ENCODE data around the gene CHCHD6.

The CHCHD6 gene

DNA sequence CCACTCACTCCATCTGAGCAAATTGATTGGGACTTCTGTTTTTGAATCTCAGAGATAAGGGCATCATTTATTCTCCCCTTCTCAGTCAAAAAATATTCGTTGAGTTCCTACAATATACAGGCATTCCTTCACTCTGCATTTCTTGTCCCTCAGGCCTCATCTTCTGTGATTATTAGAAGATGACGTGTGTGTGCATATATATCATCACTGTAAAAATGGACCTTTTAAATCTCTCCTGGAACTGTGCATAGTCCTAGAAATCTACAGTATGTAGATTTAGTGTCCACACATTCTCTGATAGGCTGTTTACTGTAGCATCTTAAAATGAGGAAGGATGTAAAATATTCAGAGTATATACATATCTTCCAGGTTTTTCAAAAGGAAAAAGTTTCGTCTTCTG, 235.7 kb downstream of the CHCHD6 start:
- DNase-seq (ENCODE audit: low spot score) = no peak

DNA sequence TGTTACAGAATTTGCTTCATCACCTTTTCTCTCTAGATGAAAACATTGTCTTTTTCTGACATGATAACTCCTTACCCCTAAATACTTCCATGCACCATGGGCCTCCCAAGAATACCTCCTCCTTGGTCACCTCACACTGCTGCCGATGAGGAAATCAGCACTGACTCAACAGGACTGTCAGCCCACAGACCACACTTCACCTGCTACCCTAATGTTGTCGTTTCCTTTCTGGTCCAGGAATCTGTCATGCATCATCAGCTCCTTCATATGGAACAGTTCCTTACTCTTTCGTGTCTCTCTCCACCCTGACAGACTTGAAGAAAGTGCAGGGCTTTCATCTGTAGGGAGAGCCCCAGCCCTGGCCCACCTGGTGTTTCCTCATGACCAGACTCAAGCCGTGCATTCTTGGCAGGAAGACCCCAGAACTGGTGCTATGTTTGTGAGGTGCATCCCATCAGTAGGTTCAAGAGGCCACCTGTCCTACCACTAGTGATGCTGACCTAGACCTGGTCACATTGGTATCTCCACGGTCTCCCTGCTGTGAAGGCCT, 237.8 kb downstream of the CHCHD6 start:
- no peak for DNase-seq (ENCODE audit: low spot score)

DNA sequence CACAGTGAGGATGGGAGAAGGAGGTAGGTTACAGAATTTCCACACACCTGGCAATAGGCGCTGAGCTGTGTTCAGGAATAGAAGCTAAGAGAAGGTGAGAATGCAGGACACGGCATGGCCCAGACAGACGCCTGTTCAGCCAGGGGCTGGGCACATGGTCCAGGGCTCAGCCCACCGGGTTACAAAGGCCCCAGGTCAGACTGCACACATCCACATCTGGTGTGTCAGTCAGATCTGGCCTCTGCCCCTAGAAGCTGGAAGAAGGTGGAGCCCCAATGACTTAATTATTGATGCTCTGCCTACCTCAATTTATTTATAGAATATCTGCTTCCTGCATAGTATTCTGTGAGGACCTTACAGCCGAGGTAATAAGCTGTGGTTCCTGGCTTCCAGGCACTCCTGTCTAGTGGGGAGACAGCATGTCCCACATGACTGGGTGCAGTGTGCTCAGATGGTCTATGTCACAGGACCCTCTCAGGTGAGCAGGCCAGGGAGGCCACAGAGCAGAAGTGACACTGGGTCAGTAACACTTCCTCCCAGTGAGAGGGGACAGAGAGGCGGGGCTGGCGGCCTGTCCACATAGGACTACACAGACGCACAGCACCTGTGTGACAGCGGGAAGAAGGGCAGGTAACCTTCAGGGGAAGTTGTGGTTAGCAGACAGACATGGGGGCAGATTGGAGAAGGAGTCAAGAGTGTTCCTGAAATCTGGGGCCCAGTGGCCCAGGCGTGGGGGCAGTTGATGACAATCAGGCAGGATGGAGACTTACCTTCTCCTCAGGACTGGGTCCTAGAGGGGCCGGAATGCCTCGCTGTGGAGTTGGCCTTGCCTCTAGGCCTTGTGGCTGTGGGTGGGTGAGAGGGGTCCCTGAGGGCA, 240.3 kb downstream of the CHCHD6 start:
- no peak for DNase-seq (ENCODE audit: low spot score)

DNA sequence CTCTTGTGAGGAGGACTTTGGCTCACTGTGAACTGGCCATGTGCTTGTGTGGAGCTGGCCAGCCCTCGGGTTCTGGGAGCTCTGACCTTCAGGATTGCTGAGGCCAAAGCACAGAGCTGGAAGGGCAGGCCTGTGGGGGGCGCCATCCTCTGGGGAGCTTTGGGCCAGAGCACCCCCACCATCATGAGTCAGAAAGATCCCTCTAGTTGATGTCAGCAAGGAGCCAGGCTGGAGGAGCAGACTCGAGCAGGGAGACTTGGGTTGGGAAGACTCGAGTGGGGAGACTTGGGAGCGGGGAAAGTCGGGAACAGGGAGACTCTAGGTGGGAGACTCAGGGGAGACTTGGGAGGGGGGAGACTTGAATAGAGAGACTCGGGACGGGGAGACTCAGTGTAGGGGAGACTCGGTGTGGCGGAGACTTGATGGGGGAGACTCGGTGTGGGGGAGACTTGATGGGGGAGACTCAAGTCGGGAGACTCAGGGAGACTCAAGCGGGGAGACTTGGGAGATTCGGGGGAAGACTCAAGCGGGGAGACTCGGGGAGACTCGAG, 241.2 kb downstream of the CHCHD6 start:
- no peak for DNase-seq (ENCODE audit: low spot score)

DNA sequence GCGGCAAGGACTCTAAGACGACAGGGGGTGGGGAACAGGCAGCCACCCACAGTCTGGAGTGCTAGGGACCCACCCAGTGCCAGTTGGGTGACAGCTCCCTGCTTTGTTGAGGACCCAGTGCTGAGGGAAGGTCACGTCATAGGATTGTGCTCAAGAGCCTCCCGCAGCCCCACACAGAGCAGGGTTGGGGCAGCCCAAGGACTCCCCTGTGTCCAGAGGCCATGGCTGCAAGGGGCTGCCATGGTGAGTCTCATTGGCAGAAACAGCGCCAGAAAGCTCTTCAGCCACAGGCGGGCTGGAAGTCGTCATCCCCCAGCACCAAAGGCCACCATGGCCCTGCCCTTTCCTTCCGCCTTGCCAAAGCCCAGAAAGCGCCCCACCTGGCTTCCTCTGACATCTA, 241.9 kb downstream of the CHCHD6 start:
- no peak for DNase-seq (ENCODE audit: low spot score)

DNA sequence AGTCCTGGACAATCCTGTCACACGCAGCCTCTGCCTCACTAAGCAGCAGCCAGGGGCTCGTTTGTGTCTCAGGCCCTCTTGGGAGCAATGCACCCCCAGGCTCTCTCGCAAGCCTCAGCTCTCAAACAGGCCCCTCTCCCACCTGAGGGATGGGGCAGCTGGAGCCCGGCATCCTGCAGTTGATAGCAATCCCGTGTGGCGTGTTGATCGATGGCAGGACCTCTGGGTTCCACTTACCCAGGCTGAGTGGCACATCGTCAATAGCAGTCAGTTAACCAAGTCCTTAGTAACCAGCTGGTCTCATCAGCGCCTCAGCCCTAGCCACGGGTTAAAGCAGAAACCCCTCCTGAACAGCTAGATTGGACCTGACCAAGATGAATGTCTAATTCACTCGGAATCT, 242.4 kb downstream of the CHCHD6 start:
- no peak for DNase-seq (ENCODE audit: low spot score)

DNA sequence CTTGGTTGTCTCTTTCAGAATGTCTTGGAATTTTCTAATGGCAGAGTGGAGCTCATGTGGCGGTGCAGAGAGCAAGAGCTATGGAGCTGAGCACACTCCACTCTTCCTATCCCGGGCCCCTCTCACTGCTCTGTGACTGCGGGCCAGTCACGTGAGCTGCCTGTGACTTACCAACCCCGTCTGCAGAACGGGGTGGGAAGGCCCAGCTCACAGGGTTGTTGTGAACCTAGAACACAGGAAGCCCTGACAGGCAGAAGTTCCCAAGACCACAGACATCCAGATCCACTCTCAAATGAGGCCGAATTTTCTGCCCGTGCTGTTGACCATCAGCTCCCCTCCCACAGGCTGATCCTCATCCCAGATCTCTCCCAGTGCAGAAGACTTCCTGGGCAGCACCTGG, 243.4 kb downstream of the CHCHD6 start:
- no peak for DNase-seq (ENCODE audit: low spot score)

DNA sequence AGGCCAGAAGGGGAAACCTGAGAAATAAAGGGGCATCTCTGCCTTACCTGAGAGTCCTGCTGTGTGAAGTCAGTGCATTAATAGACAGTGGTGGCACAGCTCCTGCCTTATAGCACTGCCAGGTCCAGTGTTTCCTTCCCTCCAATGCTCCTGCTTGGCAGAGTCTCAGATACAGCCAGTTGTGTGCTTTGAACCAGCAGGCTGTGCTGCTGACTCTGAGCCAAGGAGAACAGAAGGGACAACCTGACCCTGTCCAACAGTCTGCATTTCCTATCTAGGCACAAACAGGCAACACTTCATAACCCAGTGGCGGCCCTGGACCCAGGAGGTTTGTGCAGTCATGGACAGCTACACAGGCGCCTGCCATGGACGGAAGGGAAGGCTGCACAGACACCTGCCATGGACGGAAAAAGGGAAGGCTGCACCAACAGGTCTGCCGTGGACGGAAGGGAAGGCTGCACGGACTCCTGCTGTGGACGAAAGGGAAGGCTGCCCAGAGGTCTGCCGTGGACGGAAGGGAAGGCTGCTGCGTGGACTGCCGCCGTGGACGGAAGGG, 245.0 kb downstream of the CHCHD6 start:
- no peak for DNase-seq (ENCODE audit: low spot score)

DNA sequence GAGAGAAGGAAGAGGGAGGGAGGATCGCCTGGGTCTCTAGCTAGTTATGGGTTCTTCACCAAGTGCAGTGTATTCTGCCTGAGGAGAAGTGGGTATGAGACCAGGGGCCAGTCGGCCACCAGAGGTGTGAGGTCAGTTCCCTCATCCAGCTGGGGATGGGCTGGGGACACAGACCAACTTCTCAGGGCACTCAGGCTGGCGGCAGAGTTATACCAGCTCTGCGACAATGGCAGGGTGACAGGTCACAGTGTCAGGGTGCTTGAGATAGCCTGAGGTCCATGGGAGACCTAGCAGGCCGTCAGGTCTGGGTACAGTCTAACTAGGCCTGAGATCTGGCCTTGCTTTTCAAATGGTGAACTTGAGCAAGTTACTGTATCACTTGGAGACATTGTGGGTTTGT, 247.5 kb downstream of the CHCHD6 start:
- DNase-seq (ENCODE audit: low spot score) = no peak

DNA sequence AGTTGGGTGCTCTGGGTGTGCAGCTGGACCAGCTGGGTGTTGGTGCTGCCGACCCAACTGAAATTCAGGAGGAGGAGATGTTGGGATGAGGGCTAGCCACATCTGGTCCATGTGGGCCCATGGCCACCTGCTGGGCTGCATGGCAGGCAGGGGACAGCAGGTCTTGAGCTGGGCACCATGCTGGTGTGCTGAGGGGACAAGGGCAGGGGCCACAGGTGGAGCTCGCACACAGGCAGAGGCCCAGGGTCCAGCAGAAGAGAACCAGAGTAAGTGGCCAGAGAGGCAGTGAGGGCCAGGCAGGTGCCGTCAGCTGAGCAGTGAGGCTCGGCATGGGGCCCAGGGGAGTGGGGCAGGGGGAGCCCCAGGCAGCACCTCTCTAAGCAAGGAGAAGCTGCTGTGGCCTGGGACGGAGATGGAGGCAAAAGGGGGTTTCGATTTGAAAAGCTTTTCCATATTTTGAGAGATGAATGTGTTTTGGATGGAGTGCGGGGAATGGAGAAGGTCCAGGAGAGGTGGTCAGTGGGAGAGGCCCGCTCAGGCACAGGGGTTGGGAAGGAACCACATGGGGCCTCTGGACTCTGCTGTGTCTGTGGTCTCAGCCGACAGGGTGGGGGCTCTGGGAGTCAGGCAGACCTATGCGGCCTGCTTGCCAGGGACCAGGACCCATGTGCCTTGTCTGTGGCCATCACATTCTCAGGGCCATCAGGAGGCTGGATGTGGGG, 248.4 kb downstream of the CHCHD6 start:
- no peak for DNase-seq (ENCODE audit: low spot score)

DNA sequence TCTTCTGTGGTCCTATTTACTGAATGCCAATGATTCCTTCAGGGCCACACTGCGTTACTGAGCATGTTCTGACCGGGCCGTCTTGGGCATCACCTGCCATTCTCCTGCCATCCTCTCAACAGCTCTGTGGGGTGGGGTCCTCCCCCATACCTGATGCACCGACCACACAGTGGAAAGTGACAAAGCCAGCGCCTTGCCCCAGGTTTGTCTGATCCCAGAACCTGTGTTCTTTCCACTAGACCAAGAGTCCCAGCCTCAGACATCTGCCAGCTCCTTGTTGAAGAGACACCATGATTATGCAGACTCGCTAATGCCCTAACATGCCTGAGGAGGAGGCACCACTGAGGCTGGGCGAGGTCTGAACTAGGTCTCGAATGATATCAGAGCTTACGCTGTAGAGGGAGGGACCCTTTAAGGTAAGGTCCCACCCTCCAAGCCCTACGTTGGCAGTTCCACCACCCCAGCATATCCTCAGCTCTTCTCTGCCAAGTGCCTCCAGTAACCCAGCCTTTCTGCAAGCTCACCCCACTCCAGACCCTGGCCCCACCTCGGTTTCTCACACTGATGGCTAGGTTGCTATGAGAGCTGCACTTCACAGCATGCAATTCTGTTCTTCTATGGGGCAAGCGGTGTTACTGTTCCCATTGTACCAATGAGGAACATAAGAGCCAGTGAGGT, 249.1 kb downstream of the CHCHD6 start:
- no peak for DNase-seq (ENCODE audit: low spot score)

DNA sequence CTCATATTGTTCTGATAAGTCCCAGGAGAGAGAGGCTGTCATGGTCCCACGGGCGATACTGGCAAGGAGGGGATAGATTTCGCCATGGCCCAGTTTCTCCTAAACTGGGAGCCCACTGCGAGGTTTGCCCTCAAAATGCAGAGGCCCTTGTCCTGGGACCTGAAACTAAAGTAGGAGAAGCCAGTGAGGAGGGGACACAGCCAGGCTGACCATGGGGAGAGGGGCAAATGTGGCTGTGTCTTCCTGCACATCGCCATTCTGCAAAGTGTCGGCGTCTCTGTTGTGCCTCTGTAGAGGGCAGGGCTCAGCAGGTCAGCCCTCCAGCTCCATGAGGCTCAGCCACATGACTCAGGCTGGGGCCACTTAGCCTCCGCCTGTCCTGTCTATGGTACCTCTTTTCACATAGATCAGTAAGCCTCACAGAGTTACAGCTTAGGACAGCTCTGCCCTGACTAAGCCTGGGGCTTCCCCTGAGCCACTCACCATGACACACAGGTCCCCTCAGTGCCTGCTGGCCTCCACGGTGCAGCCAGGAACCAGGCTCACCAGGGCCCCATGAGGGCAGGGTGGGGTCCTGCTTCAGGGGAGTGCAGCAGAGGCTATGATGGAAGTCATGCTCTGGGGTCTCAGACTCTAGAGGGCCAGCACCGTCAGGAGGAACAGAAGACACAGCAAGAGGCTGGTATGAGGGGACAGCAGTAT, 250.3 kb downstream of the CHCHD6 start:
- DNase-seq (ENCODE audit: low spot score) = no peak

DNA sequence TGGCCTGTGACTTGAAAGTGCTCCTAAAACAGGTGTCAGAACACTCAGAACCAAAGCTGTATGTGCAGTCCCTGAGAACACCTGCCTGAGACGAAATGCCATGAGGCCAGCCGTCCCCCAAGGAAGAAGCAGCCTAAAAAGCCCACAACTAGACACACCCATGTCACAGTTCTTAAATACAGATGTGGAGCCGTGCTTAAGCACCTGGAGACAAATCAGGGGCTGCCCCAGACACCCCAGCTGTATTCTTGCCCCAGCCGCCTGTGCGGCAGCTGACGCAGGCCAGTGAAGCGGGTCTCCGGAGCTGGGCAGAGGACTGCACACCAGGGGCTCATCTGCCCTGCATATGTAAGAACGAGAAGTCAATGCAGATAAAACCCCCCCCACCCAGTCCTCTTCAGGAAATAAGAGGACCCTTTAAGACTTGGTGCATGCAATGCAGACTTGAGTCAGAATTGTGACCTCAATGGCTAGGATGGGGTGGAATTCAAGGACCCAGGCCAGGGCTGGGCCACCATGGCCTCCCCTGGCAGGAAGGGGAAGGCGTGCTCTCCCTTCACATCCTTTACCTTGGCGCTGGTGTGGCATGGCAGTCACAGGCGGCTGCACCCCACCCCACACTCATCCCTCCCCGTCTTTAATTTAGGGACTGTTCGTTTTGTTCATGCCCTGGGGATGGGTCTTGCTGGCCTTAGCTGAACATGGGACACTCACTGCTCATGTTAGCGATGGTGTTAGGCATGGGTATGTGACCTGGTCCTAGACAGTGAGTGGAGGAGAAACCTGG, 251.2 kb downstream of the CHCHD6 start:
- no peak for DNase-seq (ENCODE audit: low spot score)

DNA sequence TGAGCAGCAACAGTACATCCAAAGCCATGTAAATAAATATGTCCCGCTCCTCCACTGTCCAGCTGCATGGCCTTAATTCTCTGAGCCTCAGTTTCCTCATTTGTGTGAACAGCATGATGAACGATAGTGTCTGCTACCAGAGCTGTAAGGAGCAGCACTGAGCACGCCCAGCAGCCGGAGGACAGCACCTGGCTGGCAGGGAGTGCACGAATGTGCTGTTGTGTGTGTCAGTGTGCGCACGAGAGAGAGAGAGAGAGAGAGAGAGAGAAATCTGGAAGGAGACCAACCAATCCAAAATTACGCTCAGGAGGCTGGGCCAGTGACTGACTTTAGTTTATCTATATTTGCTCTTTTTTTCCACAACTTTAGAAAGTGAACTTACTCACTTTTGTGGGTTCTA, 252.3 kb downstream of the CHCHD6 start:
- no peak for DNase-seq (ENCODE audit: low spot score)

DNA sequence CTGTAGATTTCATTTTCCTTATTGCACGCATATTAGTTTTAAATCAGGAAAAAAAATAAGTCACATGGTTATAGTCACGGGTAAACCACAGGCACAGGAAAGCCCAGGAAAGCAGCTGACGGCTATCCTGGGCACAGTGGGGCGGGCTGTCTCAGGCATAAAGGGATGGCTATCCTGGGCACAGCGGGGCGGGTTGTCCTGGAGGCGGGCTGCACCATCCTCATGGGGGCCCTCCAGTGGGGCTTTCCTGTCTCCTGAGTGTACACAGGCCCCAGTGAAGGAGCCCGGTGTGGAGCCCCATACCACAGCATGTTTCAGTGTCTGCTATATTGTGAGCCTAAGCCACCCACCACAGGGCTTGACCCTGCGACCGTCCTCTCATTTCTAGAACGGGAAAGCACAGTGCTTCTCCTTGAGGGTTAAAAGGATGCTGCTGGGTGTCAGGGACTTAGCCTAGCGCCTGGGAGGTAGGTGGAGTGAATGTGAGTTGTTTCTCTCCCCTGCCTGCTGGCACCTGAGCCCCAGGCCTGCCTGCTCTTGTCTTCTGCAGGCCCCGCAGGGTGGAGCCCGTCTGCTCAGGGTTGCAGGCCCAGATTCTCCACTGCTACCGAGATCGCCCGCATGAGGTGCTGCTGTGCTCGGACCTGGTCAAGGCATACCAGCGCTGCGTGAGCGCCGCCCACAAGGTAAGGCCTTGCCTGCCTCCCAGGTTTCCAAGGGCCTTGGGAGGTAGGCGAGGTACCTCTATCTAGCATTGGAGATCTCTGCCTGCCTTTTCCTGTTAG, 253.0 kb downstream of the CHCHD6 start:
- no peak for DNase-seq (ENCODE audit: low spot score)

DNA sequence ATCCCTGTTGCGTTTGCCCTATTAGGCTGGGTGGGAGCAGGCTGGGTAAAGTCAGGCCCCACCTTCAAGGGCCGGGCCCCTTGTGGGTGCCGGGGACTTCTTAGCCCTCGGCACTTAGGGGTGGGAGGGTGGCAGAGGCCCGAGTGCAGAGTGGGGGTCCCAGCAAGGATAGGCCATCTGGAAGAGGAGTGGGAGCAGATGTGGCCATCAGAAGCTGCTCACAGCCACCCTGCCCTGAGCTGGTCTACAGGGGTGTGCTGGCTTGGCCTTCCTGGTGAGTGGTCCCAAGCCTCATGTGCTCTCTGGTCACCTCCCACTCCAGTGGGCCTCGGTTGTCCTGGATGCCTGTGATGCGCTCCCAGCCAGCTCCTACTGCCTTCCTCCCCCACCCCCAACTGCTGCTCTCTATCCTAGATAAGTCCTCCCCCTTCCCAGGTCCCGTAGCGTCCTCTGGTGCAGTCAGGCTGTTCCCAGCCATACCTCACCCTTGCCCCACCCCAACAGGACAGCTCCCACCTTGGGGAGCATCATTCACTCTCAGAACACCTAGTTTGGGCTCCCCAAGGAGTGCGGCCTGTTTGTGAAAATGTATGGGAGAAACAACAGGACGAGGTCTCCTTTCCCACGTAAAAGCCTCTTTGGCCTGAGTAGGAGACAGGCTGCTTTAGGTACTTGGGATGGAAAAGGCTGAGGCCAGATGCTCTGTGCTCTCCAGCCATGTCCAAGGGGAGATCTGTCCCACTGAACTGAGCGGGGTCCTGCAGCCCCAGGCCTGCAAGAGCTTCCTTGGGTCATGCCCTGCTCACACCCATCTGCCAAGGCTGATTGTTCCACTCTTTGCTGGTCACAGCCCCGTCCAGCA, 254.0 kb downstream of the CHCHD6 start:
- no peak for DNase-seq (ENCODE audit: low spot score)

DNA sequence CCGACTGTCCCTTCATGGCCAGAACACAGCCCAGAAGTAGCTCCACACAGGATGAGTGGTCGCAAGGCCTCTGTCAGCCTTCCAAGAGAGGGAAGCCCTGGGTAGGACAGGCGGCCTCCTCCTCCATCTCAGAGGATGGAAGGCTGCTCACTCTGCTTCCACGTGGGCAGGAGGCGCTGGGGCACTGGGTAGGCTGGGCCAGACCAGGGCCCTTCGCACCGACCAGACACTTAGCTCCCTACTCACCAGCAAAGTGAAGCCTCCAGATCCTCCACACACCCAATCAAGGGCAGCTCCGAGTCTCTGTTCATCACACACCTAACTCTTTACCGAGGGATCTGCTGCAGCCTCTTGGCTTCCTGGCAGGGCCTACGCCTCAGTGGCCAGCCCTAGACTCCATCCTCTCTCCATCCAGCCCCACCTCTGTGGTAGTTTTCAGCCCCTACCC, 254.6 kb downstream of the CHCHD6 start:
- no peak for DNase-seq (ENCODE audit: low spot score)

DNA sequence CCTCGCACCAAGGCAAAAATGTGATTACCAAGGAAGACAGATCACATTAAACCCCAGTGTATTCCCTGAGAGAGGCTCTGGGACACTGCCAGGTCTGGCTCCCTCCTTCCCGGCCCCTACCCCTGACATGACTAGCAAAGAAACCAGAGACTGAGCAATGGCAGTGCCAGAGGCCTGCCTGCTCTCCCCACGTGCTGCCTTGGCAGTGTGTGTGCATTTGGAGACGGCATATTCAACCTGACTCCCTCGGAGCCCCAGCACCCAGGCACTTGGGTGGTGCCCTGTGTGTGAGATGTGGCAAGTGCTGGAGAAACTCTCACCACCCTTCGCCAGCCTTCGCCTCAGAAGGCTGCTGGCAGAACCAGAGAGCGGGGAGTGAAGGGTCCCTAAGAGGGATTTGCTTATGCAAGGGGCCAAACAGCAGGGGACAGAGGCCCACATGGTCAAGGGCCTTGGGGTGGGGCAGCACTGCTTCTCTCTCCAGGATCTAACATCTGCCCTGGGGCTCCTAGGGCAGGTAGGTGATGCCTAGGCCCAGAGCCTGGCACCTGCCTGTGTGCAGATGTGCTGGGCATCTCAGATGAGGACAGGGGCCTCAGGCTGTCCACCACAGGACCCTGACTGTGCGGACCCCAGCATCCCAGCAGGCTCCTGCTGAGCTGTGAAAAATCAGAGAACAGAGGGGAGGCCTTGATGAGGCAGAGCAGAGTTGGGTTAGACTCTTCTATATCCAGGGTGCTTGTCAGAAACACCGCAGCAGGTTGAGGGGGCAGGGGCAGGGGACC, 255.3 kb downstream of the CHCHD6 start:
- DNase-seq (ENCODE audit: low spot score) = no peak

Measured in left forelimb (tissue), 1 donor.